Upper lobe of left lung (tissue), 4 donors: Measurements from ENCODE around the gene CINP.
A peak's percentile ranks its signal among the peaks of the same experiment; 100 is the strongest.

Experiments used
- EP300 ChIP-seq, 4 donors: sonication (generic); formaldehyde crosslinking; IDR thresholded peaks; one replicate each; pipeline ENCODE4 v1.5.1; 2017; ENCODE audit warnings: antibody characterized with exemption in 4 of 4, control low read depth in 2 of 4
- POLR2A ChIP-seq, 4 donors: fragments of 450-650 bp; IDR thresholded peaks; one replicate each; pipeline ENCODE4 v1.5.1; 2016 to 2017; ENCODE audit warnings: antibody characterized with exemption in 4 of 4, mild to moderate bottlenecking in 2 of 4
- POLR2AphosphoS5 ChIP-seq, 2 donors: sonication (generic); formaldehyde crosslinking; IDR thresholded peaks; one replicate each; pipeline ENCODE4 v1.5.1; 2017; ENCODE audit warnings: antibody characterized with exemption in 2 of 2
- TF ChIP-seq, protein P1 (sequence below), 6 experiments: fragments of 450-650 bp in 4 of 6; fragments of 200-600 bp in 2 of 6; sonication (generic) in 2 of 6; IDR thresholded peaks; one replicate each; pipeline ENCODE4 v1.5.1; 2016 to 2019; ENCODE audit warnings: antibody characterized with exemption in 6 of 6

DNA sequence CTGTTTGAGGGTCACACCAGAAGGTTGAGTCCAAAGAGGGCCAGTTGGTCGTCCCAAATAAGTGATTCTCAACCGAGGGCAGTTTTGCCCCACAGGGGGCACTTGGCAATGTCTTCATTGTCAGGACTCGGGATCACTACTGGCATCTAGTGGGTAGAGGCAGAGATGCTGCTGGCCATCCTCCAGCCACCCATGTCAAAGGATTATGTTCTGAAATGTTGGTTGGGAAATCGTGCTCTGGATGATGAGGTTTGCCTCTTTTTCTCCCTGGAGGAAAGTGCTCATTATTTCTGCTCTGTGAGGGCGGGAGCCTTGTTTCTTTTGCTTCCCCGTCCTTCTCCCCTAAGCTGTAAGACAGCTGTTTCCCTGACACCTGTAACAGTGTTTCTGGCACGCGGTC, 39.6 kb downstream of the CINP start:
- no peak for TF ChIP-seq POLR2AphosphoS5 (IDR thresholded peaks at IDR 0.05)
- TF ChIP-seq, protein P1, sequence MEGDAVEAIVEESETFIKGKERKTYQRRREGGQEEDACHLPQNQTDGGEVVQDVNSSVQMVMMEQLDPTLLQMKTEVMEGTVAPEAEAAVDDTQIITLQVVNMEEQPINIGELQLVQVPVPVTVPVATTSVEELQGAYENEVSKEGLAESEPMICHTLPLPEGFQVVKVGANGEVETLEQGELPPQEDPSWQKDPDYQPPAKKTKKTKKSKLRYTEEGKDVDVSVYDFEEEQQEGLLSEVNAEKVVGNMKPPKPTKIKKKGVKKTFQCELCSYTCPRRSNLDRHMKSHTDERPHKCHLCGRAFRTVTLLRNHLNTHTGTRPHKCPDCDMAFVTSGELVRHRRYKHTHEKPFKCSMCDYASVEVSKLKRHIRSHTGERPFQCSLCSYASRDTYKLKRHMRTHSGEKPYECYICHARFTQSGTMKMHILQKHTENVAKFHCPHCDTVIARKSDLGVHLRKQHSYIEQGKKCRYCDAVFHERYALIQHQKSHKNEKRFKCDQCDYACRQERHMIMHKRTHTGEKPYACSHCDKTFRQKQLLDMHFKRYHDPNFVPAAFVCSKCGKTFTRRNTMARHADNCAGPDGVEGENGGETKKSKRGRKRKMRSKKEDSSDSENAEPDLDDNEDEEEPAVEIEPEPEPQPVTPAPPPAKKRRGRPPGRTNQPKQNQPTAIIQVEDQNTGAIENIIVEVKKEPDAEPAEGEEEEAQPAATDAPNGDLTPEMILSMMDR (IDR thresholded peaks at IDR 0.05) = peak in 4 of 6 experiments; percentile 14 to 54 (median 32)
- TF ChIP-seq EP300 (IDR thresholded peaks at IDR 0.05) = no peak
- TF ChIP-seq POLR2A (IDR thresholded peaks at IDR 0.05) = no peak
